Tibial nerve (tissue), 4 donors: ENCODE measurements around the gene MYOM3.

Experiments
- EP300 ChIP-seq, 2 donors: sonication (generic); formaldehyde crosslinking; IDR thresholded peaks; one replicate each; pipeline ENCODE4 v1.6.1; 2017; ENCODE audit warnings: antibody characterized with exemption in 2 of 2, mild to moderate bottlenecking in 1 of 2
- POLR2A ChIP-seq, 2 donors: fragments of 450-650 bp; IDR thresholded peaks; one replicate each; pipeline ENCODE4 v1.6.1; 2017; ENCODE audit warnings: antibody characterized with exemption in 2 of 2, mild to moderate bottlenecking in 2 of 2, moderate library complexity in 2 of 2
- TF ChIP-seq, protein P1 (sequence below), 5 experiments: fragments of 200-600 bp in 3 of 5; fragments of 450-650 bp in 2 of 5; sonication (generic) in 3 of 5; IDR thresholded peaks; one replicate each; pipeline ENCODE4 v1.5.1; 2016 to 2019; ENCODE audit warnings: antibody characterized with exemption in 5 of 5, mild to moderate bottlenecking in 3 of 5, moderate library complexity in 2 of 5

- TF ChIP-seq, protein P1, sequence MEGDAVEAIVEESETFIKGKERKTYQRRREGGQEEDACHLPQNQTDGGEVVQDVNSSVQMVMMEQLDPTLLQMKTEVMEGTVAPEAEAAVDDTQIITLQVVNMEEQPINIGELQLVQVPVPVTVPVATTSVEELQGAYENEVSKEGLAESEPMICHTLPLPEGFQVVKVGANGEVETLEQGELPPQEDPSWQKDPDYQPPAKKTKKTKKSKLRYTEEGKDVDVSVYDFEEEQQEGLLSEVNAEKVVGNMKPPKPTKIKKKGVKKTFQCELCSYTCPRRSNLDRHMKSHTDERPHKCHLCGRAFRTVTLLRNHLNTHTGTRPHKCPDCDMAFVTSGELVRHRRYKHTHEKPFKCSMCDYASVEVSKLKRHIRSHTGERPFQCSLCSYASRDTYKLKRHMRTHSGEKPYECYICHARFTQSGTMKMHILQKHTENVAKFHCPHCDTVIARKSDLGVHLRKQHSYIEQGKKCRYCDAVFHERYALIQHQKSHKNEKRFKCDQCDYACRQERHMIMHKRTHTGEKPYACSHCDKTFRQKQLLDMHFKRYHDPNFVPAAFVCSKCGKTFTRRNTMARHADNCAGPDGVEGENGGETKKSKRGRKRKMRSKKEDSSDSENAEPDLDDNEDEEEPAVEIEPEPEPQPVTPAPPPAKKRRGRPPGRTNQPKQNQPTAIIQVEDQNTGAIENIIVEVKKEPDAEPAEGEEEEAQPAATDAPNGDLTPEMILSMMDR (IDR thresholded peaks at IDR 0.05): no peak
- TF ChIP-seq POLR2A (IDR thresholded peaks at IDR 0.05) (no peak), EP300 (IDR thresholded peaks at IDR 0.05) (no peak)
These were observed 66.2 kb downstream of the MYOM3 start for GRCh38 chr1:24045771-24046170.
